Adrenal gland (tissue), 12 donors: ENCODE measurements around the gene C1QTNF8. TPM values are rescaled to one million over a fixed set of nuclear protein-coding genes. Genes with fewer than 3 reads are reported as not detected.

Experiments
- DNase-seq, 7 donors: peaks; one replicate each; pipeline ENCODE4 v3.0.0-alpha.2; 2019 to 2020
- H3K27ac ChIP-seq, 5 donors: fragments of 200-600 bp; sonication (generic) in 4 of 5; 1 replicate in 3 of 5; 2 replicates in 2 of 5; pipeline versions ENCODE4 v1.5.1 to v1.8.0; 2016 to 2020; ENCODE audit warnings: mild to moderate bottlenecking in 1 of 5
- H3K27me3 ChIP-seq: fragments of 200-600 bp; 2 replicates; pipeline ENCODE4 v1.8.0; 2021
- H3K36me3 ChIP-seq, 2 donors: fragments of 200-600 bp; replicated peaks in 1 of 2; 1 replicate in 1 of 2; 2 replicates in 1 of 2; pipeline versions ENCODE4 v1.5.1 to v1.8.0; 2018 to 2022
- H3K4me1 ChIP-seq, 2 donors: fragments of 200-600 bp; replicated peaks in 1 of 2; 1 replicate in 1 of 2; 2 replicates in 1 of 2; pipeline versions ENCODE4 v1.5.1 to v1.8.0; 2018 to 2021
- H3K4me3 ChIP-seq, 4 donors: fragments of 200-600 bp; sonication (generic) in 3 of 4; one replicate each; pipeline ENCODE4 v1.5.1; 2016 to 2018
- H3K9me3 ChIP-seq, 3 donors: fragments of 200-600 bp; sonication (generic) in 1 of 3; replicated peaks in 1 of 3; 1 replicate in 2 of 3; 2 replicates in 1 of 3; pipeline versions ENCODE4 v1.5.1 to v1.8.0; 2016 to 2021
- POLR2A ChIP-seq, 2 donors: fragments of 450-650 bp; IDR thresholded peaks; one replicate each; pipeline ENCODE4 v1.6.1; 2017; ENCODE audit warnings: antibody characterized with exemption in 2 of 2, mild to moderate bottlenecking in 2 of 2, moderate library complexity in 1 of 2
- WGBS, 4 donors: extraction: QIAGEN DNeasy Blood & Tissue Kit in 2 of 4; methylation state at CpG; one replicate each; pipeline versions ENCODE4 v1.1.5 to v1.1.7; 2013 to 2017; 5-methylcytosine and 5-hydroxymethylcytosine counted together
- intact Hi-C, 2 donors: fragments of 100-400 bp; cut with DNase I; formaldehyde crosslinking; loops; one replicate each; pipeline versions ENCODE4 v1.14.1 to v1.15.0; 2022 to 2023
- polyA plus RNA-seq, 3 donors: library from polyadenylated mRNA; stranded (reverse); fragments of 200-250 nt in 2 of 3; fragments of 350-450 nt in 1 of 3; fragmentation: Illumina TruSeq in 1 of 3; extraction: RNeasy Lipid Tissue Mini Kit (QIAGEN cat#74804) in 1 of 3; gene quantifications; one replicate each; pipeline ENCODE4 v1.2.3, GENCODE V29; 2013 to 2014
- total RNA-seq, 9 donors: library from RNA; depleted of rRNA in 4 of 9; stranded (reverse); fragments of >200 nt in 4 of 9; fragments of 120-200 nt in 1 of 9; fragmentation: NEBNext Ultra II Directional in 1 of 9; extraction: Animal tissue kit (Norgen Biotek cat#: 25700) in 1 of 9; gene quantifications; one replicate each; pipeline versions ENCODE4 v1.1.0 to v1.2.4, GENCODE V29; 2013 to 2023
- TF ChIP-seq, protein P1 (sequence below), 6 experiments: fragments of 450-650 bp in 4 of 6; fragments of 200-600 bp in 2 of 6; sonication (generic) in 1 of 6; IDR thresholded peaks; 1 replicate in 5 of 6; 2 replicates in 1 of 6; pipeline versions ENCODE4 v1.5.1 to v1.8.0; 2016 to 2021; ENCODE audit warnings: antibody characterized with exemption in 6 of 6, mild to moderate bottlenecking in 2 of 6, moderate library complexity in 1 of 6
- donor health status: healthy with polysubstance abuse.
- donor health status: Bipolar disorder and iron deficiency.
- donor health status: DM: yes; HTN: yes; CAD: no.
- donor health status: DM: no; HTN: no; CAD: no.
- donor health status: DM: no; HTN: no; CAD: no.
- donor health status: DM: yes; HTN: yes; CAD: no.

The C1QTNF8 gene
- total and polyA plus RNA-seq, 12 donors = 0.14 to 0.64 (median 0.25) TPM; not detected in 8

- H3K36me3 ChIP-seq = no peaks in the 10 kb centered on the region
- H3K27ac ChIP-seq = no peak overlapping the region
- no peaks in the 10 kb centered on the region for H3K4me1 ChIP-seq
- intact Hi-C loops = no loop called here
- WGBS, 4 donors = 60 to 73% (median 72%) methylated on average over 15 to 16 of the region's 16 CpGs; no CpG with 5 or more reads in 1 of the 4 donors
- no peak overlapping the region for H3K4me3 ChIP-seq
- no peaks in the 10 kb centered on the region for H3K27me3 ChIP-seq
- DNase-seq = no peak
- TF ChIP-seq POLR2A (IDR thresholded peaks at IDR 0.05) = no peak
- TF ChIP-seq, protein P1, sequence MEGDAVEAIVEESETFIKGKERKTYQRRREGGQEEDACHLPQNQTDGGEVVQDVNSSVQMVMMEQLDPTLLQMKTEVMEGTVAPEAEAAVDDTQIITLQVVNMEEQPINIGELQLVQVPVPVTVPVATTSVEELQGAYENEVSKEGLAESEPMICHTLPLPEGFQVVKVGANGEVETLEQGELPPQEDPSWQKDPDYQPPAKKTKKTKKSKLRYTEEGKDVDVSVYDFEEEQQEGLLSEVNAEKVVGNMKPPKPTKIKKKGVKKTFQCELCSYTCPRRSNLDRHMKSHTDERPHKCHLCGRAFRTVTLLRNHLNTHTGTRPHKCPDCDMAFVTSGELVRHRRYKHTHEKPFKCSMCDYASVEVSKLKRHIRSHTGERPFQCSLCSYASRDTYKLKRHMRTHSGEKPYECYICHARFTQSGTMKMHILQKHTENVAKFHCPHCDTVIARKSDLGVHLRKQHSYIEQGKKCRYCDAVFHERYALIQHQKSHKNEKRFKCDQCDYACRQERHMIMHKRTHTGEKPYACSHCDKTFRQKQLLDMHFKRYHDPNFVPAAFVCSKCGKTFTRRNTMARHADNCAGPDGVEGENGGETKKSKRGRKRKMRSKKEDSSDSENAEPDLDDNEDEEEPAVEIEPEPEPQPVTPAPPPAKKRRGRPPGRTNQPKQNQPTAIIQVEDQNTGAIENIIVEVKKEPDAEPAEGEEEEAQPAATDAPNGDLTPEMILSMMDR (IDR thresholded peaks at IDR 0.05) = no peak
- no peaks in the 10 kb centered on the region for H3K9me3 ChIP-seq
These were observed 17.4 kb upstream of the C1QTNF8 start for GRCh38 chr16:1113489-1113888.

GRCh38 chr16:1112506-1113184 is 16.6 kb upstream of the C1QTNF8 start:
- Histone ChIP-seq H3K27me3 (no peaks in the 10 kb centered on the region), H3K27ac (no peak overlapping the region), H3K4me3 (no peak overlapping the region), H3K36me3 (no peaks in the 10 kb centered on the region), H3K4me1 (no peaks in the 10 kb centered on the region), H3K9me3 (no peaks in the 10 kb centered on the region)
- 77 to 82% (median 78%) methylated on average over 13 to 26 of the region's 26 CpGs for WGBS, 4 donors
- DNase-seq = no peak
- TF ChIP-seq, protein P1 (IDR thresholded peaks at IDR 0.05) = no peak
- intact Hi-C loops = no loop called here

- peaks cover 3% of the 10 kb centered on the region for H3K27me3 ChIP-seq
- H3K27ac ChIP-seq = no peak overlapping the region
- H3K4me3 ChIP-seq = no peak overlapping the region
- H3K36me3 ChIP-seq = no peaks in the 10 kb centered on the region
- H3K9me3 ChIP-seq = no peaks in the 10 kb centered on the region
- no peaks in the 10 kb centered on the region for H3K4me1 ChIP-seq
- 52 to 67% (median 64%) methylated on average over 18 to 19 of the region's 19 CpGs for WGBS, 4 donors
- DNase-seq = no peak
- TF ChIP-seq, protein P1 (IDR thresholded peaks at IDR 0.05) = no peak
- TF ChIP-seq POLR2A (IDR thresholded peaks at IDR 0.05) = no peak
- intact Hi-C loops = no loop called here
These were observed 13.6 kb upstream of the C1QTNF8 start for GRCh38 chr16:1109648-1110047.

- Histone ChIP-seq H3K36me3 (no peaks in the 10 kb centered on the region), H3K27me3 (peaks cover 5% of the 10 kb centered on the region), H3K4me3 (no peak overlapping the region), H3K4me1 (no peaks in the 10 kb centered on the region), H3K9me3 (no peaks in the 10 kb centered on the region), H3K27ac (no peak overlapping the region)
- WGBS, 4 donors = 32 to 53% (median 40%) methylated on average over 20 to 42 of the region's 42 CpGs
- DNase-seq = peak; percentile 80 to 94 (median 90)
- intact Hi-C loops = no loop called here
- TF ChIP-seq POLR2A (IDR thresholded peaks at IDR 0.05) = no peak
- TF ChIP-seq, protein P1 (IDR thresholded peaks at IDR 0.05) = no peak
These were observed 12.5 kb upstream of the C1QTNF8 start for GRCh38 chr16:1108299-1109252.
